ENCODE results near the gene TMEM132D.

Gene TMEM132D

GRCh38 chr12:129296671-129297070 lies 607.2 kb downstream of the TMEM132D start:
- Mint-ChIP-seq H3K4me3 (no peak overlapping the region), H3K9me3 (no peaks in the 10 kb centered on the region), H3K36me3 (ENCODE audit: low read depth) (no peaks in the 10 kb centered on the region), H3K27ac (no peak overlapping the region), H3K27me3 (ENCODE audit: low read depth, poor library complexity) (peaks cover 11% of the 10 kb centered on the region), H3K4me1 (no peaks in the 10 kb centered on the region)
- DNase-seq = no peak
- no peak for TF ChIP-seq CTCF (IDR thresholded peaks at IDR 0.05)

GRCh38 chr12:129294868-129295267 lies 609.0 kb downstream of the TMEM132D start:
- TF ChIP-seq CTCF (IDR thresholded peaks at IDR 0.05) = no peak
- H3K27me3 Mint-ChIP-seq (ENCODE audit: low read depth, poor library complexity) = peaks cover 7% of the 10 kb centered on the region
- no peaks in the 10 kb centered on the region for H3K4me1 Mint-ChIP-seq
- H3K36me3 Mint-ChIP-seq (ENCODE audit: low read depth) = no peaks in the 10 kb centered on the region
- no peak overlapping the region for H3K4me3 Mint-ChIP-seq
- H3K9me3 Mint-ChIP-seq = no peaks in the 10 kb centered on the region
- no peak overlapping the region for H3K27ac Mint-ChIP-seq
- DNase-seq = no peak

GRCh38 chr12:129279771-129280170 lies 624.1 kb downstream of the TMEM132D start:
- peaks cover 11% of the 10 kb centered on the region for H3K27me3 Mint-ChIP-seq (ENCODE audit: low read depth, poor library complexity)

GRCh38 chr12:129276361-129277060 lies 627.3 kb downstream of the TMEM132D start:
- Mint-ChIP-seq H3K27ac (no peak overlapping the region), H3K27me3 (ENCODE audit: low read depth, poor library complexity) (peaks cover 11% of the 10 kb centered on the region), H3K9me3 (no peaks in the 10 kb centered on the region), H3K36me3 (ENCODE audit: low read depth) (no peaks in the 10 kb centered on the region), H3K4me3 (no peak overlapping the region), H3K4me1 (no peaks in the 10 kb centered on the region)
- TF ChIP-seq CTCF (IDR thresholded peaks at IDR 0.05) = no peak
- no peak for DNase-seq

More at GRCh38 chr12:129279771-129280170, 624.1 kb downstream of the TMEM132D start:
- Mint-ChIP-seq H3K36me3 (ENCODE audit: low read depth) (no peaks in the 10 kb centered on the region), H3K9me3 (no peaks in the 10 kb centered on the region), H3K4me1 (no peaks in the 10 kb centered on the region), H3K4me3 (no peak overlapping the region), H3K27ac (no peak overlapping the region)
- DNase-seq = no peak
- no peak for TF ChIP-seq CTCF (IDR thresholded peaks at IDR 0.05)

- Mint-ChIP-seq H3K36me3 (ENCODE audit: low read depth) (no peaks in the 10 kb centered on the region), H3K27ac (no peak overlapping the region), H3K27me3 (ENCODE audit: low read depth, poor library complexity) (peaks cover 19% of the 10 kb centered on the region), H3K4me3 (no peak overlapping the region), H3K9me3 (peaks cover 20% of the 10 kb centered on the region), H3K4me1 (peaks cover 12% of the 10 kb centered on the region)
- no peak for DNase-seq
- TF ChIP-seq CTCF (IDR thresholded peaks at IDR 0.05) = no peak
These were observed 633.9 kb downstream of the TMEM132D start for GRCh38 chr12:129269756-129270495.

Measured in nephron progenitor cell (in vitro differentiated cells).